H7 (cell line): ENCODE results near the gene CSTF2T. TPM values are rescaled to one million over a fixed set of nuclear protein-coding genes. Genes with fewer than 3 reads are reported as not detected.

ENCODE experiments used
- DNase-seq: peaks from one replicate; pipeline ENCODE4 v3.0.0; 2012
- H3K27me3 ChIP-seq: 2 replicates; pipeline ENCODE4 v1.6.0; 2011; ENCODE audit warnings: mild to moderate bottlenecking, low read length; ENCODE audit not compliant: control insufficient read depth, insufficient read depth
- H3K36me3 ChIP-seq: replicated peaks from 2 replicates; pipeline ENCODE4 v1.5.1; 2011; ENCODE audit warnings: low read length; ENCODE audit not compliant: control insufficient read depth, insufficient read depth
- H3K4me3 ChIP-seq: 2 replicates; pipeline ENCODE4 v1.5.1; 2011; ENCODE audit warnings: low read depth, mild to moderate bottlenecking, control low read depth, low read length, moderate library complexity; ENCODE audit not compliant: insufficient read depth
- total RNA-seq: library from RNA; depleted of rRNA; stranded (reverse); fragments of >200 nt; shearing (Covaris generic); gene quantifications from 2 replicates; pipeline ENCODE4 v1.2.3, GENCODE V29; 2014

CSTF2T gene
- total RNA-seq, 1 experiment from 2014 or later = 25.6 TPM

GRCh38 chr10:51649064-51649463 is 50.3 kb downstream of the CSTF2T start:
- DNase-seq = no peak
- H3K36me3 ChIP-seq = no peaks in the 10 kb centered on the region
- no peak overlapping the region for H3K4me3 ChIP-seq
- no peaks in the 10 kb centered on the region for H3K27me3 ChIP-seq
